GM21367 (cell line): ENCODE measurements around the gene NCAM2.

ENCODE experiments used
- ATAC-seq: cut with Tn5 transposase; IDR thresholded peaks from one replicate; pipeline ENCODE4 v1.9.1; 2021; ENCODE audit not compliant: unreplicated experiment

The NCAM2 gene

DNA sequence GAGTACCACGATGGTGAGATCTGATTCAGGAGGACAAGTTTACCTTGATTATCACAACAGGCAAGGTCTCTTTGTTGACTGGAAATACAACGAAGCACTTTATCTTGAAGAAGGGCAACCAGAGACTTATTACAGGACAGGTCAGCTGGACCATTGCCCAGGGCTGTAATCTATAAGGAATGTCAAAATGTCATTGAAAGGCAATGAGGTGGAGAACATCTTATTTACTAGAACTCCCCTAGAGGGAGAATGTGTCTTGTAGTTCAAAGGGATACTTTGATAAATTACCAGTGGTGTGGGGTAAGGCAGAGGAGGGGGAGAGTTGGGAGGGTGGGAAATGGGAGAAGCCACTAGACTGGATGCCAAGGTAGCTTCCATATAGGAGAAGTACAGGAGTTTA lies 212.3 kb downstream of the NCAM2 start:
- no peak for ATAC-seq

DNA sequence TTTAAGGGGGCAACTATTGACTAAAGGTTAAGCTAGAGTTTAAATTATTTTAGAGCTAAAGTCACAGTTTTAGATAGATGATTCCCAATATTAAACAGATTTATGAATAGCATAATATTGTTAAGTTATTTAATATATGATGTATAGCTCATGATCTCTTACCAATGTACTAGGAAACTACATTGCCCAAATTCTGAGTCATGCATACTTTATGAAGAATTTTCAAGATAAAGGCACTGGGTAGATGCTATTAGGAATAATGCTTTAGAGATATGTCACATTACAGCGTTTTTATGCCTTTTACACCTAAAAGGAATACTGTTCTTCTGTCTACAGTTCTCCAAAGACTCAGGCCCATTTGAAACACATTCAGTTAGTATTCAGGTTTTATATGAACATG lies 215.1 kb downstream of the NCAM2 start:
- no peak for ATAC-seq

DNA sequence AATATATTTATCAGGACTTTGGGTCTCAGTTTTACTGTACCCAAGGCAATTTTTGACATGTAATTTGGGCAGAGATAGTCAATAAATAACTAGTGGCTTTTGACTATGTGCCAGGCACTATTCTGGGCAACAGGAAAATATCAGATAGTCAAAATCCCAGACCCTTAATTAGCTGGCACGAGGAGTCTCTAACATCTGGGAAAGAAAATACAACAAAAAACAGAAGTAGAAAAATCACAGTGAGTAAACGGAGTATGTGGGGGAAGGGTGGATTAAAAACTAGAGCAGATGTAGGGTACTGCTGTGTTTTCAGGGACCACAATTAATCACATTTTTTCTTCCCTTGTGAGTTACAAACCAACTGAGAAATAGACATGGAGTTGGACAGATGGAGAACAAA lies 217.8 kb downstream of the NCAM2 start:
- no peak for ATAC-seq

DNA sequence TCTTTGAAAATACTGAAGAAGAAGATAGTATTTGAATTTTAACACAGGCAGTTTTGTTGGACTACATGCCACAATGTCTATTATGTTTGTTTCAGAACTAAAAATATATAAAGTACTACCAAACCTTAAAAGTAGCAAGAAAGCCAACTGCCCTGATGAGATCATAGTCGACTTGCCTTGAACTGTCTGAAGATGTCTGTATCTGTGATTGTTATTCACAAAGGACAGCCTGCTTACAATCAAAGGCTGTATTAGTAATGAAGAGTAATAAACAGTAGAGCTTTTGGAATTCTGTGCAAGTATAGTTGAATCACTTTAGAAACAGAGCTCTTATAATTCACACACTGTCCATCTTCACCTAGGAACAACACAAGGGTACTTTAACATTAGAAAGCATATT lies 228.3 kb downstream of the NCAM2 start:
- no peak for ATAC-seq

DNA sequence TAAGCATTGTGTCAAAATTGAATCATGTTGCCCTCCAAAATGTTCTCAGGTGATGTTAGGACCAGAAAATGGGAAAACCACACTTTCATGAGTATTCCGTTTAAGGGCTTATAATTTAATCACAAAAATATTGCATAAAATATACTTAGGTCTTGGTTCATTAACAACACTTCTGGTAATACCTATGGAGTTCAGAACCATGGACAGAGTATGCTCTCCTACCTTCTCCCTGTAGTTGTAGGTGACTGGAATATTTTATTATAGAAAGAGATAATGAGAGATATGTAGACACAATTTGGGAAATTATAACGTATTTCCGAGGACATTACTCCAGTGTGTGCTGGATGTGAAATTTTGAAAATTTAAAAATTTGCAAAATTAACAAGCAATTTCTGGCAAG lies 232.5 kb downstream of the NCAM2 start:
- no peak for ATAC-seq

DNA sequence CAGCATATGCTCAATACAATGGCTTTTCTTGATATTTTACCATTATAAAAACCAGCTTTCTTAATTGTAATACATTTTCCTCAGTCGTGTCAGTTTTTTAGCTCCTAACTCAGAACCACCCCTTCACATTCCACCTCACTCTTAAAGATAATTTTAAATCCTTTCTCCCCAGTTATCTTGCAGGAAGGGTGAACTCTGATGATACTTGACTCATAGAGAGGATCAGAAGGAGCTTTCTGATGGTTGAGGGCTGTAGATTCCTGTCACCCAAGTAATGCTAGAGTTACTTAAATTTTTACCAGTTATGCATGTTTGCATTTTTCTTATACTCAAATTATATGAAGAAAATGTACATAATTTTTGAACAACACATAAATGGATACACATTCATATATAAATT lies 233.7 kb downstream of the NCAM2 start:
- ATAC-seq, result no peak

DNA sequence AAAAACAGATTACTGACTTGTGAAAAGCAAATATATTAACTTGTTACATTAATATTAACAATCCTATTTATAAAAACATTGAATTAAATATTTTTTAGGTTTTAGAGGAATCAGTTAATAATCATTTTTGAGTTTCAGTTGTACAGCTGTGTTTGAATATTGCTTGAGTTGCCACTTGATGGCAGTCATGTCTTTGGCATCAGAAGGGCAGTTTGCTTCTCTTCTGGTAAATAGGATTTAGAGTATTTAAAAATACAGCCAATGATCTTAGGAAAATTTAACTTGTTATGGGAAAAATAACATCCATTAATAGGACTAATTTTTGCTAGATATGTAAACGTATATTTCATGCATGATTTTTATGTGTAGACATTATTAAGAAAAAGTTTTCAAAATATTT lies 234.1 kb downstream of the NCAM2 start:
- ATAC-seq, result no peak

DNA sequence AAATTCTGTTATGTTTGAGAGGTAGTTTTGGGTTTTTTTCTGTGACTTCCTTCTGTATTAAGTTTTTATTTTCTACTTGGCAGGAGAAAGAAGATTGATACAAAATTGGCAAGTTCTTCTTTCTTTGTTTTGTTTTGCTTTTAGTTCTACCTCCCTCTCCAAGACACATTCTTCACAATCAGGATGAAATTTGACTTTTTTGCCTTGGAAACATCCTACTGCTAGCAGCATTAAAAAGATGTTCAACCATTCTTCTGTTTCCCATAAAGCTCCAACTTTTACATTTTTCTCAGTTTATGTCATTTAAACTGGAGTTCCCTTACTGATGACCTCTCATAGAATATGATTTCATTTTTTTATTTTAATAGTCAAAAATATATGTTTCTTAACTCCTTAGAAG lies 234.8 kb downstream of the NCAM2 start:
- ATAC-seq, result no peak

DNA sequence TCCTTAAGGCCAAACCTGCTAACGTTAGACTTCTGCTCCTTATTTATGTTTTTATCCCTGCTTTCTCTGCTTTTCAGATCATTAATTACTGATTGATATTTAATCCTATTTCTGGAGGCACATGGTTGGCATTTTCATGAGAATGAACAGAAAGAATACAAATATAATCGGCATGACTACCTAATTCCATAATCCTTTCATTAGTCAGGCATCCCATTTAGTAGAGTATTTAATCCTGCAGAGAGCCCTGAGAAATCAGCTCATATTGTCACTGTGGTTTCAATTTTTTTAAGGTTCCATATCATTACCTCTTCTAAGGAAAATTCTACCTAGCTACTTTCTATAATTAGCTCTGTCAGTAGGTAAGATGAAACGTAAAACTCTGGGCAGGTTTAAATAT lies 238.8 kb downstream of the NCAM2 start:
- no peak for ATAC-seq

DNA sequence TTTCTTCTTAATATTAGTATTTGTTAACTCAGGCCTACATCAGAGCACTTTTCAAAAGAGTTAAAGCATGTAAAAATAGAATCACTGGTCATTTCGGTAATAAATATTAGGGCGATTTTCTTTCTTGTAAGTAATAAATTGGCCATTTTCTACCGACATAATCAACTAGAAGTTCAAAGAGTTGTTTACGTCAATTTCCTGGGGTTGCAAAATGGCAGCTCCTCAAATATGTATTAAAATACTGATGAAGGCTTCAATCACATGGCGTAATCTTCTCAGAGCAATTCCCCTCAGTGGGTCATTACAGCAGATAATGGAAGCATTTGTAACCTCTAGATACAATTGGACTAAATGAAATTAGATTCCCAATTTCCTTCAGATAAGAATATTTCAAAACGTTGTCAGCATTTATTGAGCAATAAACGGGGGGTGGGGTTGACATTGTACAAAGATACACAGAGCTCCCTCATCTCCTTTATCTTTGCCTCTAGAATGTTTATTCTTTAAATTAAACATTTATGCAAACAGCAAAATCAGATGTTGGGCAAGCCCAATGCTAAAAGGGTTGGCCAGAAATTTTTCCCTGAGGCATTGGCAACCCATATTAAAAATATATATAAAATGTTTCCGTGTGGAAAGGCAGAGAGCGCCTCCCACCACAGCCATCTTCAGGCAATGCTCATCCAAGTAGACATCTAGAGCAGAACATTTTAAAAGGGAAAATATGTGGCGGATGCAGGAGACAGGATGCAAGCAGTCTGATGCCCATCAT lies 240.6 kb downstream of the NCAM2 start:
- ATAC-seq, result no peak

DNA sequence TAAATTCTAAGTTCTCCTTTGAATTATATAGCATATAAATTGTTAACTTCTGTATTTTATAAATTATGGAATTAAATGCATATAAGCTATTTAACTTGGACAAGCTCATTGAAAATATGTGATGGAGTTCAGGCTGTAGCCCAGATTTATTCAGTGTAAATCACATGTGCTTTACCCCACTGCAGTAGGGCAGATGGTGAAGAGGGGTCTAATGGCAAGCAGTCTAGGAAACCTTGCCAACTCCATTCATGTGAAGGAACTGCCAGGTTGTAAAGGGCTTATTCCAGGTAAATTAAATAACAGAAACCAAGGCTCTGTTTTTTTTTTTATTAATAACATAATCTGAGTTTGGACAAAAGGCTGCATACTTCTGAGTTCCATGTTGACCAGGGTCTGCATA lies 243.2 kb downstream of the NCAM2 start:
- ATAC-seq, result no peak

DNA sequence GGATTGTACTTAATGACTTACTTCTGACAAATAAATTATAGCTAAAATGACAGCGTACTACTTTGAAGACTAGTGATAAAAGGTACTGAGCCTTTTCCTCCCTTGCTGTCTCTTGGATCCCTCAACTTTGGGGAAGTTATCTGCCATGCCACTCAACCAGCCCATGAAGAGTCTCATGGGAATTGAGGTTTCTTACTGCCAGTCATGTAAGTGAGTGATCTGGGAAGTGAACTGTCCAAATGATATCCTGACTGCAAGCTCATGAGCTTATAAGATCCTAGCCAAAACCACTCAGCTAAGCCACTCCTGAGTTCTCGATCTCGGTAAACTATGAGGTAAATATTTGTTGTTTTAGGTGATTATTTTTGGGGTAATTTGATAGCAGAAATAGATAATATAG lies 247.8 kb downstream of the NCAM2 start:
- no peak for ATAC-seq

DNA sequence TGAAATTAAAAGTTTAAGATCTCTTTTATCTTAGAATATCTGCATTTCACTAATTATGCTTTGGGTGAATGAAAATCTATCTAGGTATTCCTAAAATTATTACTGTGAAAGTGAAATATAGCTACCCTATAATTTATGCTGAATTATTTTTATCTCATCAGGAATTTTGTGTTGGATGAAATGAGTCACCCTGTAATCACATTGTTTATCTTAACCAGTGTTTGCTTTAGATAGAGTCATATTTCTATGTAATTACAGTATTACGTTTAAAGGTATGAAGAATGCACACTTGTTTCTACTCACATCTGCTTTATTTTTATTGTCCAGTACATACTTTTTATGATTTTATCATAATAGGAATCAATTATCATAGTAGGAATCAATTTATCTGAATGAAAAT lies 249.2 kb downstream of the NCAM2 start:
- ATAC-seq, result no peak

DNA sequence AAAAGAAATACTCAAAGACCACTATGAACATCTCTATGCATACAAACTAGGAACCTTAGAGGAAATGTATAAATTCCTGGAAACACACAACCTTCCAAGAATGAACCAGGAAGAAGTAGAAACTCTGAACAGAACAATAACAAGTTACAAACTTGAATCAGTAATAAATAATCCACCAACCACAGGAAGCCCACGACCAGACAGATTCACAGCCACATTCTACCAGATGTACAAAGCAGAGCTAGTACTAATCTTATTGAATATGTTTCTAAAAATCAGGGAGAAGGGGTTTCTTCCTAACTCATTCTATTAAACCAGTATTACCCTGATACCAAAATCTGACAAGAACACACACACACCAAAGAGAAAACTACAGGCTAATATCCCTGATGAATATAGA lies 263.8 kb downstream of the NCAM2 start:
- no peak for ATAC-seq

DNA sequence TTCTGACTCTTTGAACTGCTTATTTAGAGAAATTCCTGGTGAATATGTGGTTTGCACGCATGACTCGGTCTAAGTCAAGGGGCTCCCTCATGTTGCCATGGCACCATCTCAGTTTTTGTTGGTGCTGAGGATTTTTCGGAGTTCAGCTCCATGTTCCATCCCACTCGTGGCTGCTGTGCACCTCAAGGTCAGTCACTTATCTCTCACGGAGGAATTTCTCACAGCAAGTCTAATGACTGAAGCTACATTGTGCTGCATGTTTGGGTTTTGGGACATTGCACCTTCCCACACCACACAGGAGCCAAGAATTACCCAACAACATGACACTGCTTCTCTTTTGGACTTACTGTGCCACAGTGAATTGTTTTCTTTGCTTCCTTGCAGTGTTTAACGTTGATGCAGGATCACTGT lies 269.9 kb downstream of the NCAM2 start:
- no peak for ATAC-seq

DNA sequence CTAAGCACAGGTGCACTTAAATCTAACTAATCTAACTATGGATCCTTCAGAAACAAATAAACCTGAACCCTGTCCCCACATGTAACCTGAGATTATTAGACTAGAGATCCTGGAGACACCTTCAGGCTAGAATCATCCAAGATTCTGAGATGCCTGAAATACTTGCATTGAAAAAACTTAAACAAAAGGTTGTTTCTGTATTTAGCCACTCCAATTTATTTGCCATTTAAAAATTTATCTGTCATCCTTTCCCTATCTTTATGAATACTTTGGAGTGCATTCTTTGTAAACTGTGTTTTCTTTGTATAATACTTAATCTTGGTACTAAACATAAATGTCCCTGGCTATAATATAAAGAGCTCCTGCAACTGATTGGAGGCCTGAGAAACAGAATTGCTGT lies 270.7 kb downstream of the NCAM2 start:
- ATAC-seq, result no peak

DNA sequence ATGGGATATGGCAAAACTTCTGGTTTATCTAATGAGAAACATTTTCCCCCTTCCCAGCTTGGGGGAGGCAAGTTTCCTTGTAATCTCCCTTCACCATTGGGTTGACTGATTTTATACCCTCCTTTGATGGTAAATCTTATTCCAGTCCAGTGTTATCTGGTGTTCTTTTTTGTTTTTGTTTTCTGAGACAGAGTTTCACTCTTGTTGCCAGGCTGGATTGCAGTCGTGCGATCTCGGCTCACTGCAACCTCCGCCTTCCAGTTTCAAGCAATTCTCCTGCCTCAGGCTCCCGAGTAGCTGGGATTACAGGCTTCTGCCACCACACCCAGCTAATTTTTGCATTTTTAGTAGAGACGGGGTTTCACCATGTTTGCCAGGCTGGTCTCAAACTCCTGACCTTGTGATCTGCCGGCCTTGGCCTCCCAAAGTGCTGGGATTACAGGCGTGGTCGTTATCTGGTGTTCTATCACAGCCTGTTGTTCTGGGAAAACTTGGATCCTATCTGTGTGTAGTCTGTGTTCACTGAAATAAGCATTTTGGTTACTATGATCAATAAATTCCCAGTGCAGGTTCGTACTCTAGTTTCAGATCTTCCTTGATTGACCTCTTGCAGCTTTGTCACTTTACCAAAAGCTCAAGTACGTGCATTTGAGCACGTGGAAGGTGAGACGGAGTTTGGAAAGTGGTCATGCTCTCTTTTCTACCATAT lies 281.1 kb downstream of the NCAM2 start:
- ATAC-seq, result no peak

DNA sequence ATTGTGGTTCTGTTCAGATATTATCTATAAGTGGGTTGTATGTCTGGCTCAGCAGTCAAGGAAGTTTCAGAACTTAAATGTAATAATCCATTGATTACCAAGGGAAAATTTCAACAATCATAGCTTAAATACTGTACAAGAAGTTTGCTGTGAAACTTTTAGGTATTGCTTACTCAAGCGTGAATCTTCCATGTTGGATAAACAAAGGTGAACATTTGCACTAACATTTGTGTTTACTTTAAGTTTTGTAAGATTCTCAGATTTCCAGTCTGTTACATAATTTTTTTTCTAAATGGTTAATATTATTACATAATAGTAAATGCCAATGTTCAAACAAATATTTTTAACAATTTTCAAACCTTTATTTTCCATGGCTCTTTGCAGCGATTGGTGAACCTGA lies 285.6 kb downstream of the NCAM2 start:
- ATAC-seq, result no peak

DNA sequence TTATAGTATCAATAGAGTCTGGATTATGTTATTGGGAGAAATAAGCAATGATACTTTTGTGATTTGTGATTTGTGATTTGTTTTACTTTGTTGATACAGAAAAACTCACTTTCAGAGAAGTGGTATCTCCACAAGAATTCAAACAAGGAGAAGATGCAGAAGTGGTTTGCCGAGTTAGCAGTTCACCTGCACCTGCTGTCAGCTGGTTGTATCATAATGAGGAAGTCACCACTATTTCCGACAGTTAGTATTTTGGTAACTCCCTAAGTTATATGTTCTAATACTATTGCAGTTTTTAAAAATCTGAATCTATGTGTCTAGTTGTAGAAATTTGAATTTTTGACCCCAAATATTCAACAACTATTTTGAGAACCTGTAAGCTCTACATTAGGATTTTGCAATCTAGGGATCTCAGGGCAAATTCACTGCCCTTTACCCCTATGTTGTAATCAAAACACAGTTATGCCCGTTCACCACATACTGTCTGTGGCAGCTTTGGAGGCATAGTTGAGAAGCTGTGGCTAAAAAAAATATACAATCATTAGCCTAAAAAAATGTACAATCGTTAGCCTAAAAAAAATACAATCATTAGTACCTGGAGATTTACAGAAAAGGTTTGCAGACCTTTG lies 288.1 kb downstream of the NCAM2 start:
- ATAC-seq, result no peak

DNA sequence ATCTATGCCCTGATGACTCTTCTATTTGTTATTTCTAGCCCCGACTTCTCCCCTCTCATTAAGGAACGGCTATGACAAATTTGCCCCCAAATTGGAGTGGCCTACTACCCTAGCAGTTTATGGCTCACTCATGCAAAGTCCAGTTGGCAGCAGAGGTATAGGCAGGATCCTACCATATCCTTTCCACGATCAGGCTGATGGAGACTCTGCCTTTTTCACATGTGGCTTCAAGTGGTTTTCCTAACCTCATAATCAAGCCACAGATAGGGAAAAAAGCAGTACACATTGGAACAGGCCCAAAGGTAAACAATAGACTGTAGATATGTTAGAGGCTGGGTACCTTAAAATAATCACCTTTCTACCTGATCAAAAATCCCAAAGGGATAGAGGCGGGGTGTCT lies 292.5 kb downstream of the NCAM2 start:
- no peak for ATAC-seq

DNA sequence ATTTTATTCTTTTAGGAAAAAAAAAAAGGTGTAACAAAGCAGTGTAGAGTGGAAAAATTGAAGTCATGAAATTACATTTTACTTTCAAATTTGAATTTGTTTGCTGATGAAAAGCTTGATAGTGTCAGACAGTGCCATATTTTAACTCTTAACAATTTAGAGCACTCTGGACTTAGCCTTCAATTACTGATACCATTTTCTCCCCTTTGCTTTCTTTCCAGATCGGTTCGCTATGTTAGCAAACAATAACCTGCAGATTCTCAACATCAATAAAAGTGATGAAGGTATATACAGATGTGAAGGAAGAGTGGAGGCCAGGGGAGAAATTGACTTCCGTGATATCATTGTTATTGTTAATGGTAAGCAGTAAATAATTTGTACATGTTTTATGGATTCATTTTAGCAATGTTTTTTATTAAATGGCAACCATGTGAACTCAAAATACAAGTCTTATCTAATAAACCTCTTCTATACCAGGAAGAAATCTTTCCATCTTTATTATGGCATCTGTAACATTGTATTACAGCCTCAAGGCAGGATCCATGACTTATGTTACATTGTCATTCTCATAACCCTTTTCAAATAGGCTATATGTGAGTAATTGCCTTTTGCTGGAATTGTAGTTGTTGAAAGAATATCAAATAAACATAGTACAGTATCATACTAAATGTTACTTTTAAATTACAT lies 293.8 kb downstream of the NCAM2 start:
- no peak for ATAC-seq

DNA sequence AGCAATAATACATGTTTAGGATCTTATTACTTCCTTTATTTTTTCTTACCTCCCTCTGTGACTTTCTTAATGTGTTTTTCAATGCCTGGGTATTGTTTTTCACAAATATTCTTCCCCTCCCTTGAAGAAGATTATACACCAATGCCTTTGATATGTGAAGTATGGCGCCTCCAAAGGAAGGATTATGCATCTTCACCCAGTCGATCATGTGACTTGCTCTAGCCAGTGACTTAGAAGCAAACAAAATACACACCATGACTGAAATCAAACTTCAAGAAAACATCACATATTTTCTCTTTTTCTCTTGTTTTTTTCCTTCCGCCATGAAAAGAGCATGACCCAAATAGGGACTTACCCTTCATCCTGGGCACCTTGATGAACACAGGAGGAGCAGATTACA lies 297.1 kb downstream of the NCAM2 start:
- ATAC-seq, result no peak
